ENCODE data around the gene ADTRP.

Gene ADTRP

DNA sequence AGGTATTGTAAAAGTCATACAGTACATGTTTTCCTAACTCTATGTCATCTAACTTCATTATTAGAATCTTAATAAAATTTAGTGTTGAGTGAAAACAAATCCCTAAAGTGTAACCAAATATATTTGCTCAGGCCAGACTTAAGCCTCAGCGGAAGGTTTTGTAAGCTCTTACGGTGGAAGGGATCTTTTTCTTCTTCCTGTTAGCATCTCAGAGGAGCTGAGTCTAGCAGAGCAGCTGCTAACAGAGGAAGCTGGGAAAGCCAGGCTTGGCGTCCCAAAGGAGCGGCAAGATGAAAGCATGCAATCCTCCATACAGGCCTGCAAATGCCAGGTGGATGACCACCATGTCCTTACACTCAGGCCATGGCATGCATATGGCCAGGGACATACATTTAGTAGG lies 72.4 kb downstream of the ADTRP start:
- Histone ChIP-seq H3K4me3 (ENCODE audit: low read depth in 1 of 2, low read length in 1 of 2) (no peak overlapping the region), H3K36me3 (no peaks in the 10 kb centered on the region), H3K9me3 (no peaks in the 10 kb centered on the region), H3K4me1 (ENCODE audit: control insufficient read depth in 1 of 2, insufficient read depth in 1 of 2, low read depth in 1 of 2, low read length in 1 of 2) (peaks cover 11 to 13% of the 10 kb centered on the region in 2 experiments), H3K27me3 (no peaks in the 10 kb centered on the region), H3K27ac (no peak overlapping the region)
- TF ChIP-seq CTCF (IDR thresholded peaks at IDR 0.05) = no peak

DNA sequence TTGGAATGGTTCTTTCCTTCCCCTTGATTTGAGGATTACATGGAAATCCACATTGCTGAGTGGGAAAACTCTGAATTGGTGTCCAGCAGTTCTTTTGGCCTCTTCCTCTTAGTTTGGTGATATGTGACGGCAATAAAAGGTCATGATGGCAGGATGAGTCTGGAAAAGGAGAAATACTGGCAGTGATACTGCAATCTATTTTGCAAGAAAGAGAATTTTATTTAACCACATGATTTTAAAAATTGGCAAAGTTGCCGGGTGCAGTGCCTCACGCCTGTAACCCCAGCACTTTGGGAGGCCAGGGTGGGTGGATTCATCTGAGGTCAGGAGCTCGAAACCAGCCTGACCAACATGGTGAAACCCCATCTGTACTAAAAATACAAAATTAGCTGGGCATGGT lies 73.1 kb downstream of the ADTRP start:
- H3K4me1 ChIP-seq (ENCODE audit: control insufficient read depth in 1 of 2, insufficient read depth in 1 of 2, low read depth in 1 of 2, low read length in 1 of 2) = peaks cover 6% of the 10 kb centered on the region in 2 experiments
- no peaks in the 10 kb centered on the region for H3K36me3 ChIP-seq
- no peaks in the 10 kb centered on the region for H3K27me3 ChIP-seq
- no peak for TF ChIP-seq CTCF (IDR thresholded peaks at IDR 0.05)
- H3K9me3 ChIP-seq = no peaks in the 10 kb centered on the region
- H3K4me3 ChIP-seq (ENCODE audit: low read depth in 1 of 2, low read length in 1 of 2) = no peak overlapping the region
- H3K27ac ChIP-seq = no peak overlapping the region

DNA sequence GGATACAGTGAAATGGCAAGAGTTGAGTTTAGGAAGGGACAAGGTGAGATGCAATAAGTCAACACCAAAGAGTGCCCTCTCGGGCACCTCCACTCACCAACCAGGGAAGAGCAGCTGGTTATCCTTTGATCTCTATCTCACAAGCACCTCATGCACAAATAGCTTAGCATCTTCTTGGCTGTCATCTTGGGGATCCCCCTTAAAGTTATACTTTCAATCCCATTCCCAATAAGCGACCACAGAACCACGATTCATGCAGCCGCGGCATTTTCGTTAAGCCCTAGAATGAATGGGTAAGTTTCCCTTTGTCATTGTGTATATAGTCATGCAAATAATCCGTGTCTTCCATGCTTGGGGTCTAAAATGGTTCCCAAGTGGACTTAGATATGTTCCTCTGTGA lies 73.5 kb downstream of the ADTRP start:
- Histone ChIP-seq H3K9me3 (no peaks in the 10 kb centered on the region), H3K27ac (no peak overlapping the region), H3K4me1 (ENCODE audit: control insufficient read depth in 1 of 2, insufficient read depth in 1 of 2, low read depth in 1 of 2, low read length in 1 of 2) (peaks cover 3% of the 10 kb centered on the region in 2 experiments), H3K36me3 (no peaks in the 10 kb centered on the region), H3K27me3 (no peaks in the 10 kb centered on the region), H3K4me3 (ENCODE audit: low read depth in 1 of 2, low read length in 1 of 2) (no peak overlapping the region)
- TF ChIP-seq CTCF (IDR thresholded peaks at IDR 0.05) = no peak

DNA sequence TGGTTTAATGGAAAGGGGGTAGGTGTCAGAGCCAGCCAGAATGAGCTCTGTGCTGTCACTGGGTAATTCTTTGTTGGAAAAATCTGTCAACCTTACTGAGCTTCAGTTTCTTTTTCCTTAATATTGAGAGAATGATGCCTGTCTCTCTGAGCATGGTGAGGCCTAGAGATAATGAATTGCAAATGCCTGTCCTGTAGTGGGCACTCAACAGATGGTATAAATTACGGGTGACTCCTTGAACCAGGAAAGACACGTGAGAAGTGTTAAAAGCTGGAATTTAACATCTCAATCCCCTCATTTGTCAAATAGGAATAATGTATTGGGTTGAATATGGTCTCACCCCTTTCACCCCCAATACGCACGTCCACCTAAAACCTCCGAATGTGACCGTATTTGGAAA lies 74.9 kb downstream of the ADTRP start:
- Histone ChIP-seq H3K27me3 (no peaks in the 10 kb centered on the region), H3K4me3 (ENCODE audit: low read depth in 1 of 2, low read length in 1 of 2) (no peak overlapping the region), H3K27ac (no peak overlapping the region), H3K4me1 (ENCODE audit: control insufficient read depth in 1 of 2, insufficient read depth in 1 of 2, low read depth in 1 of 2, low read length in 1 of 2) (no peaks in the 10 kb centered on the region), H3K9me3 (no peaks in the 10 kb centered on the region), H3K36me3 (no peaks in the 10 kb centered on the region)
- no peak for TF ChIP-seq CTCF (IDR thresholded peaks at IDR 0.05)

DNA sequence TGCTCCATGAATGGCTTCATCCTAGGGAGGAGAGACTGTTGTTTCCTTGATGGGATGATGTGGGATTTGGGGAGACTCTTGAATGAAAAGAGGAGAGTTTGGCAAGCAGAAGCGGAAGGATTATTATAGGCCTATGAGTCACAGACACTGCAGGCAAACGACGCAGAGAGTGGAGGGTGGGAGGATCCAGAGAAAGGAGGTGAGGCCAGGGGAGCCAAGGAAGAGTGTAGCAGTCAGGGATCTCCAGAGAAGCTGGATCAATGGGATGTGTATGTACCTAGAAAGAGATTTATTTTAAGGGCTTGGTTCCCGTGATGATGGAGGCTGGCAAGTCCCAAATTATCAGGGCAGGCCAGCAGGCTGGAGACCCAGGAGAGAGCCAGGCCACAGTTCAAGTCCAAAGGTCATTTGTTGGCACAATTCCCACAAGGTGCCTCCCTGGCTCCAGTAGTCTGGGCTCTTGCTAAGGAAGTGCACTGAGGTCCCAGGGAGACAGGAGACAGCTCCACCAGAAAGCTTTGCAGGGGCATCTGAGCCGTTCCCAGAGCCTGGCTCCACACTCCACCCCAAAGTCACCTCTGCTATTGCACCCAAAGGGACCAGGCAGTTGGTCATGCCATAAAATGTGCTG lies 76.0 kb downstream of the ADTRP start:
- H3K27ac ChIP-seq = no peak overlapping the region

More for the DNA sequence above, 76.0 kb downstream of the ADTRP start:
- Histone ChIP-seq H3K4me3 (ENCODE audit: low read depth in 1 of 2, low read length in 1 of 2) (no peak overlapping the region), H3K27me3 (no peaks in the 10 kb centered on the region), H3K36me3 (no peaks in the 10 kb centered on the region), H3K4me1 (ENCODE audit: control insufficient read depth in 1 of 2, insufficient read depth in 1 of 2, low read depth in 1 of 2, low read length in 1 of 2) (no peaks in the 10 kb centered on the region), H3K9me3 (no peaks in the 10 kb centered on the region)
- no peak for TF ChIP-seq CTCF (IDR thresholded peaks at IDR 0.05)

Measured in neutrophil (primary cell).